Thoracic aorta endothelial cell (primary cell): ENCODE measurements around the gene POU5F1. TPM values are rescaled to one million over a fixed set of nuclear protein-coding genes. Genes with fewer than 3 reads are reported as not detected.

Experiments used
- small RNA-seq: library from RNA; depleted of rRNA; stranded (forward); fragments of <200 nt; gene quantifications from one replicate; pipeline ENCODE3, GENCODE V24; 2012
- total RNA-seq: library from RNA; depleted of rRNA; stranded (reverse); fragments of >200 nt; gene quantifications from 2 replicates; pipeline ENCODE4 v1.2.3, GENCODE V29; 2012

Gene POU5F1
- 0.27 TPM in 1 of 2 replicates, not detected in the other for total RNA-seq

GRCh38 chr6:31170600-31170881 is at the start of gene POU5F1:
TSS of gene POU5F1 (minus strand) at chr6:31170682. CDS start at chr6:31170620, 62 bp downstream.

GRCh38 chr6:31158140-31158862 is 12.2 kb downstream of the POU5F1 start, which contains the start of gene TCF19:
TSS of gene TCF19 (plus strand) at chr6:31158589. CDS start at chr6:31159470, 881 bp downstream.

DNA sequence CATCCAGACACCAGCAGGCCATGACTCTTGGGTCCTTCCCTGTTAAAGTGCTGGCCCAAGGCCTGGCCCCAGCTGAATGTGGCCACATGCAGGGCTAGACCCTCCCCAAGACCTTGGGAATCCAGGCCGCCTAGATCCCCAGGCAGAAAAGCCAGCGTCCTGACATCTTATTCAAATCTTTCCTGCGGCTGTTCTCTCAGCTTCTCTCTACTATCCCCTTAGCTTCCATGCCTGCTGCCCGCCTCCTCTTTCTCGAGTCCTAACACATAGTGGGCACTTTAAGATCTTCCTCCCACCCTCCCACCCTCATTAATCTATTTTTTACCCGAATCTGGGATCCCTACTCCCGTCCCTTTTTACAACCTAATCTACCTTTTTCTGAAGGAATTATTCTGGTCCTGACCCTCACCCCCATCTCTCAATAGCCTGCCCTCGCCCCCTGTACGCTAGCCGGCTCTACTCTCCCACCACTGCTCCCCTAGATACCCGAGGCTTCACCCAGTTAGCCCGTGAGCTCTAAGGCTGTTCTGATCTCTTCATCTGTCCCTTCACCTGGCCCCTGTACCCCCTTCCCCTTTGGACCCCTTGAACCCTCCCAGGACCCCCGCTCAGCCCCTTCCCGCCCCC is 12.9 kb downstream of the POU5F1 start, which contains the start of gene CCHCR1:
Gene CCHCR1, minus strand, starts transcription at position 290 of the 627 bp plus-strand sequence. Its CDS starts 202 bp downstream, at position 88.

DNA sequence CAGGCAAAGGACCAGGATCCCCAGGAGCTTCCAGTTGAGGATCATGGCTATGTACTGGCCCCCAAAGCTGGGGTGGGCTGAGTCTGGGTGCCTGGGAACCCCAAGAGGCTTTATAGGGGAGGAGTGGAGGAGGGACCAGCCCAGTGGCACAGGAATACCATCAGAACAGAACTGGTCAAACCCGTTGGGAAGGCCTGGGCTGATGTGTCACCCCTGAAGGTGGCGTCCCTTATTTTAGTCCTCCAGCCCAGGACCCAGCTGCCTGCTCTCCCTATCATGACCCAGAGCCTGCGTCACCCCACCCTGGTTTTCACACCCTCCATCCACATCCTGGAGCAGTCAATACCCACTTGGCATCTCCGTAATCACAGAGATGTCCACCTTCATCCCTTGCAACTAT is 31.5 kb downstream of the POU5F1 start, which contains the start of gene PSORS1C2:
Gene PSORS1C2, minus strand, starts transcription at position 85 of the 400 bp plus-strand sequence. Its CDS starts 40 bp downstream, at position 45.

DNA sequence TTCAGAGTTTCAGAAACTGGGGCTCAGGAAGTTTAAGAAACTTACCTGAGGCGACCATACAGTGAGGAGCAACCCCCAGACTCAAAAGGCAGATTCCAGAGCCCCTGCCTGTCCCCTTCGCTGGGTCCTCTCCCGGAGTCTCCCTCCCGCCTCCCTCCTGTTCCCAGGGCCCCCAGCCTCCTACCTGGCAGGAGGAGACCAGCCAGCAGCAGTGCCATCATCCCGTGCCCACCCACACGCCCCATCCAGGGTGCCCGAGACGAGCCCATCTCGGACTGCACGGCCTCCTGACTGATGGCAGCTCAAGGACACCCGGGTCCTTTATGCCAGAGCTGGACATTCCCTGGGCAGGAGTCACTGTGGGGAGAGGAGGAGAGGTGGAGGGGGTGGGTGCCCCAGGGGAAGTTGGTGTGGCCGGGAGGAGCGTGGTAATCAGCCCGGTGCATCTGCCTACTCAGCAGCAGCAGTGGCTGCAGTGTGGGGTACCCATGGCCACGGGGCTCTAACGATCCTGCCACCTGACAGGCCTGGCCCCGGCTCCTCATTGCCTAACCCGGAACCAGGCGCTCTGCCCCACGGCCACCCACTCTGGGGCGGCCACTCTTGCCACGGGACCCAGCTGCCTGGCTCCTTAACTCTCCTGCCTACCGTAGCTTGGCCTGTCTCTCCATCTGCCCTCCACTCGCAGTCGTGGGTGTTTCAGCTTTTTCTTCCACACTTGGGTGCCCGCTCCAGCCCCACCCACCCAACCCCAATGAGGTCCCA is 50.1 kb downstream of the POU5F1 start, which contains the start of gene CDSN:
Gene CDSN, minus strand, starts transcription at position 296 of the 765 bp plus-strand sequence. Its CDS starts 27 bp downstream, at position 269.

GRCh38 chr6:31114541-31114878 is 56.0 kb downstream of the POU5F1 start, which contains the start of gene PSORS1C1:
TSS of gene PSORS1C1 (plus strand) at chr6:31114800. CDS start at chr6:31129633, 14,833 bp downstream.

Small RNA genes lying within 50 kb of the gene (small RNA-seq; reads per million reads assigned to genes)
- not detected for gene POLR2LP1

Other genes with a start within 250 kb of the POU5F1 start
- not detected in 2 replicates for gene SFTA2, start 238.5 kb downstream of the POU5F1 start, total RNA-seq
- gene MUCL3, start 229.7 kb downstream of the POU5F1 start, total RNA-seq: not detected in 2 replicates
- gene MUC21, start 187.0 kb downstream of the POU5F1 start, total RNA-seq: not detected in 2 replicates
- not detected in 2 replicates for gene MUC22, start 160.2 kb downstream of the POU5F1 start, total RNA-seq
- gene C6orf15, start 58.1 kb downstream of the POU5F1 start, total RNA-seq: not detected in 2 replicates
- 2.0 and 4.2 TPM in 2 replicates for gene PSORS1C1, start 55.9 kb downstream of the POU5F1 start, total RNA-seq
- not detected in 2 replicates for gene CDSN, start 50.2 kb downstream of the POU5F1 start, total RNA-seq
- not detected in 2 replicates for gene PSORS1C2, start 31.6 kb downstream of the POU5F1 start, total RNA-seq
- gene CCHCR1, start 12.9 kb downstream of the POU5F1 start, total RNA-seq: 14.6 and 14.9 TPM in 2 replicates
- 24.2 and 30.3 TPM in 2 replicates for gene TCF19, start 12.1 kb downstream of the POU5F1 start, total RNA-seq
- 65.5 and 197 TPM in 2 replicates for gene HLA-C, start 101.4 kb upstream of the POU5F1 start, total RNA-seq
- gene HLA-B, start 186.5 kb upstream of the POU5F1 start, total RNA-seq: 86.9 and 125 TPM in 2 replicates
- 31.8 and 44.9 TPM in 2 replicates for gene MICA, start 232.9 kb upstream of the POU5F1 start, total RNA-seq